WTC11 (cell line): ENCODE data around the gene ZNF516. TPM values are rescaled to one million over a fixed set of nuclear protein-coding genes. Genes with fewer than 3 reads are reported as not detected.

Experiments used
- ATAC-seq: fragments of 200-7000 bp; cut with Tn5 transposase; 2 replicates; pipeline ENCODE4 v1.10.0; 2021; ENCODE audit warnings: mild to moderate bottlenecking, moderate library complexity
- CTCF ChIA-PET: fragments of 300-600 bp; sonication (Branson Sonifier 250); formaldehyde crosslinking; loops from one replicate; lab custom pipeline; 2021; ENCODE audit warnings: antibody characterized with exemption; lab: Charles Lee
- POLR2A ChIA-PET: fragments of 350-600 bp; sonication (Branson Sonifier 250); formaldehyde crosslinking; loops from one replicate; lab custom pipeline; 2021; ENCODE audit warnings: antibody characterized with exemption; lab: Charles Lee
- DNase-seq: peaks from one replicate; pipeline ENCODE4 v3.0.0; 2021; ENCODE audit warnings: low spot score
- H3K27ac Mint-ChIP-seq: 2 replicates; pipeline ENCODE4 v1.8.0; 2021; ENCODE audit warnings: mixed read lengths
- H3K27me3 Mint-ChIP-seq: 2 replicates; pipeline ENCODE4 v1.8.0; 2021; ENCODE audit warnings: low read depth, mild to moderate bottlenecking, moderate library complexity, mixed read lengths
- H3K36me3 Mint-ChIP-seq: 2 replicates; pipeline ENCODE4 v1.8.0; 2021; ENCODE audit warnings: mixed read lengths
- H3K4me1 Mint-ChIP-seq: 2 replicates; pipeline ENCODE4 v1.8.0; 2022; ENCODE audit warnings: mixed read lengths
- H3K4me3 Mint-ChIP-seq: 2 replicates; pipeline ENCODE4 v1.8.0; 2021; ENCODE audit warnings: mild to moderate bottlenecking, moderate library complexity, mixed read lengths
- H3K9me3 Mint-ChIP-seq: 2 replicates; pipeline ENCODE4 v1.8.0; 2021; ENCODE audit warnings: mixed read lengths
- ATF6 ChIP-seq: sonication (generic); formaldehyde crosslinking; IDR thresholded peaks from 2 replicates; pipeline ENCODE4 v1.8.1; 2023; ENCODE audit warnings: mild to moderate bottlenecking, missing genetic modification reagents
- E2F4 ChIP-seq: sonication (generic); formaldehyde crosslinking; IDR thresholded peaks from 2 replicates; pipeline ENCODE4 v1.8.1; 2022; ENCODE audit warnings: low read depth, mild to moderate bottlenecking, moderate library complexity, missing genetic modification reagents, borderline replicate concordance
- FOXJ3 ChIP-seq: sonication (generic); formaldehyde crosslinking; IDR thresholded peaks from 2 replicates; pipeline ENCODE4 v1.9.0; 2021; ENCODE audit warnings: missing genetic modification reagents, mild to moderate bottlenecking, borderline replicate concordance
- FOXP4 ChIP-seq: sonication (generic); formaldehyde crosslinking; IDR thresholded peaks from 2 replicates; pipeline ENCODE4 v1.8.0; 2022; ENCODE audit warnings: mild to moderate bottlenecking, missing genetic modification reagents
- GTF2I ChIP-seq: fragments of 250-450 bp; sonication (Bioruptor Pico); conservative IDR thresholded peaks from 2 replicates; pipeline ENCODE4 v1.4.0; 2021; ENCODE audit warnings: mild to moderate bottlenecking
- HMGXB4 ChIP-seq: sonication (generic); formaldehyde crosslinking; IDR thresholded peaks from 2 replicates; pipeline ENCODE4 v1.8.1; 2023; ENCODE audit warnings: mild to moderate bottlenecking, moderate library complexity, missing genetic modification reagents
- IRF2 ChIP-seq: sonication (generic); formaldehyde crosslinking; IDR thresholded peaks from 2 replicates; pipeline ENCODE4 v1.8.0; 2022; ENCODE audit warnings: low read depth, missing genetic modification reagents, borderline replicate concordance
- MYBL2 ChIP-seq: sonication (generic); formaldehyde crosslinking; IDR thresholded peaks from 2 replicates; pipeline ENCODE4 v1.8.1; 2023; ENCODE audit warnings: mild to moderate bottlenecking, moderate library complexity, missing genetic modification reagents
- NR1H2 ChIP-seq: sonication (generic); formaldehyde crosslinking; IDR thresholded peaks from 2 replicates; pipeline ENCODE4 v1.9.0; 2021; ENCODE audit warnings: mild to moderate bottlenecking, moderate library complexity, missing genetic modification reagents
- PRDM15 ChIP-seq: sonication (generic); formaldehyde crosslinking; IDR thresholded peaks from 2 replicates; pipeline ENCODE4 v1.8.0; 2022; ENCODE audit warnings: missing genetic modification reagents
- PREB ChIP-seq: sonication (generic); formaldehyde crosslinking; IDR thresholded peaks from 2 replicates; pipeline ENCODE4 v1.8.1; 2022; ENCODE audit warnings: mild to moderate bottlenecking, missing genetic modification reagents, moderate library complexity, borderline replicate concordance
- SMAD3 ChIP-seq: sonication (generic); formaldehyde crosslinking; IDR thresholded peaks from 2 replicates; pipeline ENCODE4 v1.8.0; 2022; ENCODE audit warnings: missing genetic modification reagents, mild to moderate bottlenecking, borderline replicate concordance
- TP53 ChIP-seq: sonication (generic); formaldehyde crosslinking; IDR thresholded peaks from 2 replicates; pipeline ENCODE4 v1.8.1; 2023; ENCODE audit warnings: mild to moderate bottlenecking, missing genetic modification reagents
- ZBTB43 ChIP-seq: sonication (generic); formaldehyde crosslinking; IDR thresholded peaks from 2 replicates; pipeline ENCODE4 v1.8.1; 2023; ENCODE audit warnings: mild to moderate bottlenecking, missing genetic modification reagents
- ZNF138 ChIP-seq: sonication (generic); formaldehyde crosslinking; conservative IDR thresholded peaks from 2 replicates; pipeline ENCODE4 v1.8.1; 2022; ENCODE audit warnings: mild to moderate bottlenecking, moderate library complexity, missing genetic modification reagents
- ZNF396 ChIP-seq: fragments of 250-450 bp; sonication (Bioruptor Pico); IDR thresholded peaks from 2 replicates; pipeline ENCODE4 v1.8.0; 2021; ENCODE audit warnings: mild to moderate bottlenecking, moderate library complexity, borderline replicate concordance
- ZNF423 ChIP-seq: fragments of 250-450 bp; sonication (Bioruptor Pico); IDR thresholded peaks from 2 replicates; pipeline ENCODE4 v2.1.2; 2022; ENCODE audit warnings: mild to moderate bottlenecking, moderate library complexity
- total RNA-seq: library from RNA; stranded (reverse); gene quantifications from 3 replicates; pipeline ENCODE4 v1.2.3, GENCODE V29; 2021

Gene ZNF516
- total RNA-seq, 1 experiment from 2014 or later: 58.6 TPM

GRCh38 chr18:76385681-76385975 lies 109.4 kb downstream of the ZNF516 start (continued):
- TF ChIP-seq TP53 (no peak), SMAD3 (CRISPR knock-in tag) (no peak), MYBL2 (no peak), ZNF396 (no peak), ATF6 (CRISPR knock-in tag) (no peak), HMGXB4 (CRISPR knock-in tag) (no peak), FOXJ3 (CRISPR knock-in tag) (no peak), FOXP4 (CRISPR knock-in tag) (no peak), IRF2 (CRISPR knock-in tag) (no peak), PREB (no peak)

GRCh38 chr18:76384861-76385680 lies 110.0 kb downstream of the ZNF516 start:
- H3K27ac Mint-ChIP-seq: no peak overlapping the region; the same call in 1 of the 2 replicates
- H3K36me3 Mint-ChIP-seq: peaks cover 6% of the 10 kb centered on the region
- ChIA-PET POLR2A (no interaction called here), CTCF (interaction anchor here (0.6 kb wide), 2 partner anchors 212 to 274 kb away, joined by 3 read pairs; no protein-coding TSS in a partner anchor)
- no peaks in the 10 kb centered on the region; the same call in 1 of the 2 replicates for H3K27me3 Mint-ChIP-seq
- H3K9me3 Mint-ChIP-seq: peaks cover 11% of the 10 kb centered on the region; the same call in 1 of the 2 replicates
- no peak for DNase-seq
- peaks cover 25% of the 10 kb centered on the region for H3K4me1 Mint-ChIP-seq
- no peak for TF ChIP-seq NR1H2 (CRISPR knock-in tag)
- no peak for TF ChIP-seq GTF2I
- no peak for TF ChIP-seq PRDM15 (CRISPR knock-in tag)
- TF ChIP-seq ZBTB43: no peak
- no peak for TF ChIP-seq FOXJ3 (CRISPR knock-in tag)
- no peak for TF ChIP-seq E2F4
- TF ChIP-seq ZNF138 (CRISPR knock-in tag): no peak
- TF ChIP-seq ZNF423: no peak
- H3K4me3 Mint-ChIP-seq: no peak overlapping the region
- ATAC-seq: no peak
